Measurements from ENCODE around the gene STARD9.

STARD9 gene

DNA sequence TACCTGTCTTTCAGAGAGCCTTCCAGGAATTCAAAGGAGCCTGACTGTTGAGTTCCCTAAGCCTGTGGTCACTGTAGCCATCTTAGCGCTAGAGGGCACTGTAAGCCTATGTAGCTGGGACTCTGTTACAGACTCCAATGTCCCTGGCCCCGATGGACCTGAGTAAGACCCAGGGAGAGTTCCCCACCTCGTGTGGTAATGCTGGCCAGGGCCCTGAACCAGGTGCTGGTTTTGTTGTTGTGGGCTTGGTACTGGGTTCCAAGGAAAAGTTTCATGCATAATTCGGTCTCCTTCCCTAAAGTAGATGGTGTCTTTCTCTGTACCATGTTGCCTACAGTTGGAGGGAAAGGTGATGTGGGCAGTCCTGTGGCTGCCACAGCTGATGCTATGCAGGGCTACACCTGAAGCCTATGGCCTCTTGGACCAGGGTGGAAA lies 129.1 kb downstream of the STARD9 start:
- no peak for DNase-seq

DNA sequence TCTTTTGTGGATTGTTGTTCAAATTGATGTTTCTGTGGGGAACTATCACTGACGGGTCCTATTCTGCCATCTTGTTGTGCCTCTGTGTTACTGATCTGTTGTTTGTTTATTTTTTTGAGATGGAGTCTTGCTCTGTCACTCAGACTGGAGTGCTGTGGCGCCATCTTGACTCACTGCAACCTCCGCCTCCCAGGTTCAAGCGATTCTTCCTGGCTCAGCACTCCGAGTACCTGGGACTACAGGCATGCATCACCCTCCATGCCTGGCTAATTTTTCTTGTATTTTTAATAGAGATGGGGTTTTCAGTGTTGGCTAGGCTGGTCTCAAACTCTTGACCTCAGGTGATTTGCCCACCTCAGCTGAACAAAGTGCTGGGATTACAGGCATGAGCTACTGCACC lies 129.9 kb downstream of the STARD9 start:
- DNase-seq: no peak

DNA sequence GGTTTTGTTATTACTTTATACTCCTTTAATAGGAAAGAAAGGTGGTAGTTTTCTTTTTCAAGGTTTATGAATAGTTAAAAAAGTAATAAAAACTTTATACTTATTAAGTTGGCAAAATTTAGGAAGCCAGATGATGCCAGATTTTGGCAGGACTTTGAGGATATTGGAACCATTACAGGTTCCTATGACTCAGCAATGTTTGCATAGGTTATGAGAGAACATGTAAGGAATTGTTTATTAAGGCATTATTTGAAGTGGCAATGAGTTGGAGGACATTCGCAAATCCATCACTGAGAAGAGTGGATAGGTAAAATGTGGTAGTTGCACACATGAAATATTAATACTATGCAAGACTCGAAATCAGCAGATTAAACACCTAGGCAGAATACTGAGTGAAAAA lies 131.7 kb downstream of the STARD9 start:
- DNase-seq: no peak

DNA sequence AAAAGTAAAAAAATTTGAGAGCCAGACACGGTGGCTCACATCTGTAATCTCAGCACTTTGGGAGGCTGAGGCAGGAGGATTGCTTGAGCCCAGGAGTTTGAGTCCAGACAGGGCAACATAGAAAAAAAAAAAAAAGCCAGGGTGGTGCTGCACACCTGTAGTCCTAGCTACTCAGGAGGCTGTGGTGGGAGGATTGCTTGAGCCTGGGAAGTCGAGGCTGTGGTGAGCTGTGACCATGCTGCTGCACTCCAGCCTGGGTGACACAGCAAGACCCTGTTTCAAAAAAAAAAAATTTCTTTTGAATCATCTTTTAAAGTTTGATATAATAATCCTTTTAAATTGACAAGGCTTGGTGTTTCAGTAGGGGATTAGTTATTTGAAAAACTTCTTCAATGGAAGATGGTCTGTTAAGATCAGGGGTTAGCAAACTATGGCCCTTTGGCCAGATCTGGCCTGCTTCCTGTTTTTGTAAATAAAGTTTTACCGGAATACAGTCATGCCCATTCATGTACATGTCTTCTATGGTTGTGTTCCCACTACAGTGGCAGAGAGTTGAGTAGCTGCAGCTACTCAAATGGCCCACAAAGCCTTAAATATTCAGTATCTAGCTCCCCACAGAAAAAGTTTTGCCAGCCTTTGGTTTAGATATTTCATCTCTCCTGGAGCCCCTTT lies 132.6 kb downstream of the STARD9 start:
- no peak for DNase-seq

DNA sequence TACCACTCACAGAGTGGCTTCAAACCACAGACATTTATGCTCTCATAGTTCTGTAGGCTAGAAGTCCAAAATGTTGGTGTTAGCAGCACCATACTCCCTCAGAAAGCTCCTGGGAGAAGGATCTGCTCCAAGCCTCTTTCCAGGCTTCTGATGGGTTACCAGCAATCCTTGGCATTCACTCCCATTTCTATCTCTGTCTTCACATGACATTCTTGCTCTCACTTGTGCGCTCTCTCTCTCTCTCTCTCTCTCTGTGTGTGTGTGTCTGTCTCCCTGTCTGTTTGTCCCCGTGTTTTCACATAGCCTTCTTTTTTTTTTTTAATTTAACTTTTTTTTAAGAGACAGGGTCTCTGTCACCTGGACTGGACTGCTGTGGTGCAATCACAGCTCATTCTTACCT lies 135.3 kb downstream of the STARD9 start:
- no peak for DNase-seq

DNA sequence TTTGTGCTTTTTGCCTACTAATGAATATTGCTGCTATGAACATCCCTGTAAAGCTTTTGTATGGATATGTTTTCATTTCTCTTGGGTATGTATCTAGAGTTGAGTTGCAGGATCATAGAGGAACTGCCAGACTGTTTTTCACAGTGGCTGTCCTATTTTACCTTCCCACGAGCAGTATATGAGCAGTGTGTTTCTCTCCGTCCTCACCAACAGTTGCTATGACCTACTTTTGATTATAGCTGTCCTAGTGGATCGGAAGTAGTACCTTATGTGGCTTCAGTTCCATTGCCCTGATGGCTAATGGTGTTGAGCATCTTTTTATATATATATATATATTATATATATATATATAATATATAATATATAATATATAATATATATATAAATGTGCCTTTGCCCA lies 136.3 kb downstream of the STARD9 start:
- DNase-seq: no peak

DNA sequence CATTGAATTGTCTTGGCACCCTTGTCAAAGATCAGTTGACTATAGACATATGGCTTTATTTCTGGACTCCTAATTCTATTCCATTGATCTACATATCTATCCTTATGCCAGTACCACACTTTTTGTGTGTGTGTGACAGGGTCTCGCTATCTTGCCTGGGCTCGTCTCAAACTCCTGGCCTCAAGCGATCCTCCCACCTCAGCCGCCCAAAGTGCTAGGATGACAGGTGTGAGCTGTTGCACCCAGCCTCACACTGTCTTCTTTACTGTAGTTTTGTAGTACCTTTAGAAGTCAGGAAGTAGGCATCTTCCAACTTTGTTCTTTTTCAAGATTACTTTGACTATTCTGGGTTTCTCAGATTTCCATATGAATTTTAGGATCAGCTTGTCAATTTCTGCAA lies 137.2 kb downstream of the STARD9 start:
- DNase-seq: no peak

DNA sequence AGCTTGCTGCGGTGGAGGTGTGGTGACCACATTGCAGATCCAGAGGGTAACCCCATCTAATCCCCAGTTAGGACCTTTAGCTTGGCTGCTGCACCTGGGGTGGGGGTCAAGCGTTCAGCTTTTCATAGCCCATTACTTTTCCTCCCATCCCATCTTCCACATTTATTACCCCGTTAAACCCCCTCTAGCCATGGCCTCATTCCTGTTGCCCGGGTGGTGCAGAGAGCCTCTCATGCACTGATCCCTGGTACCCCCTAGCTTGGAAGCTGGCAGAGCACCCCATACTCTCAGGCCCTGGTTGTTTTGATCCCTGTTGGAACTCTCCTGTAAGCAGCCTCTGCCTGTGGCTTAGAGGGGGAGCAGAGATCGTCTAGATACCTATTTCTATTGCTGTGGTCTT lies 140.7 kb downstream of the STARD9 start:
- no peak for DNase-seq

DNA sequence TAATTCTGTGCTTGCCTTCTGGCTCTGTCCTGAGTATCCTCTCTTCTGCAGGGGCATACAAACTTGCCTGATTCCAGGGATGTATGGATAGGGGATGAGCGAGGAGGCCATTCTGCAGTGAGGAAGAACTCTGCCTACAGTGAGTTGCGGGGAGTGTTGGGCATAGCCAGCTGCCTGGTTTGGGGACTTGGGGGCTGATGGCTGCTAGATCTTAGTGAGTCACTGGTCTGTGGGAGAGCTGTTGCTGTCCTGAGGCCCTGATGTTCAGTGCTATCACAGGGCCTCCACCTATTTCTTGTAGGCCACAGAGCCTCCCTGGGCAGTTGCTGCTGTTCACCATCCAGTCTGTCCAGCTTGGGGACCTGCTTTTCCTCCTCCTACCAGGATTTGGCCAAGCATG lies 141.2 kb downstream of the STARD9 start:
- no peak for DNase-seq

DNA sequence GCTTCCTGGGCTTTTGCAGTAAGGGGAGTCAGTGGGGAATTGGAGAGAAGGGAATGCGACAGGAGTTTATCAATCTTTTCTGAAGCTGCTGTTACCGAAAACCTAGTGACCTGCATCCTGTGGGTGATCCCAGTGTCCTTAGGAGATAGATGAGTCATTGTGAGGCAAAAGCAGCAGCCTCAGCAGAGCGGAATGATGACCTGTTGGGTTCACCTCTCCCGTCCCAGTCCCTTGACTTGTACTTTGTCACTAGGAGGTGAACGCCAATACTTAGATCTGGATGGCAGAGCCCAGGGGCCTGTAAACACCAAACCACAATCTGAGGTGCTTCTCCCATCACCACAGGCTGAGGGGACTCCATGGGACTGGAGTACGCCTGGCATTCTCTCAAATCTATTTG lies 143.6 kb downstream of the STARD9 start:
- no peak for DNase-seq

DNA sequence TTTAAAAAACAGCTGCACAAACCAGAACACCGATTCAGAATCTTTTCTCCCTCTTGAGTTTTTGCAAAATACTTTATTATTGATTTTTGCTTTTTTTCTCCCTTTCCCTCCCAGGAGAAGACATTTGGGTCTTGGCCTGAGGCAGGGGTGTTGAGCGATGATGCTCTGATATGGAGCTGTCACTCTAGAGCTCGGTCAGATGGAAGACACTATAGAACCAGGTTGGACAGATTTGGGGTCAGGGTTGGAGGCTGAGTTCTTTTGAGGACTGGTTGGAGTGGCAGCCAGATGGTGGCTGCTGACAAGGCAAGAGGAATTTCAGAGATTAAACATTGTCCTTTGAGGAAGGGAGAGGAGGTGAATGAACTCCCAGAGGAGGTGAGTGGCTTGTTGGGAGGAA lies 144.7 kb downstream of the STARD9 start:
- DNase-seq: no peak

DNA sequence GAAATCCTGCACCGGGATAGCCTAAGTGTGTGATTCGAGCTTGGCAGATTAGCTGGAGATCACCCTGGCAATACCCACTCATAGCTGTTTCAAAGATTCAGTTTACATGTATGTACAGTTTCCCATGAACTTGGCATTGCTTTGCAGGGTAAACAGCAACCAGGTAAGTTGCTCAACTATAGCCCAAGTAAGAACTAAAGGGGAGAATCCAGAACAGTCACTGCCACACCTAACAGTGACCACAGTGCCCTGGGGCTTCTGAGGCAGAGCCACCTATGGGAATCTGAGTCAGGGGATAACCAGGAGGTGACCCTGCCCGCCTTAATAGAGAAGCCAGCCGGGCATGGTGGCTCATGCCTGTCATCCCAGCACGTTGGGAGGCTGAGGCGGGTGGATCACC lies 145.6 kb downstream of the STARD9 start:
- DNase-seq: no peak

DNA sequence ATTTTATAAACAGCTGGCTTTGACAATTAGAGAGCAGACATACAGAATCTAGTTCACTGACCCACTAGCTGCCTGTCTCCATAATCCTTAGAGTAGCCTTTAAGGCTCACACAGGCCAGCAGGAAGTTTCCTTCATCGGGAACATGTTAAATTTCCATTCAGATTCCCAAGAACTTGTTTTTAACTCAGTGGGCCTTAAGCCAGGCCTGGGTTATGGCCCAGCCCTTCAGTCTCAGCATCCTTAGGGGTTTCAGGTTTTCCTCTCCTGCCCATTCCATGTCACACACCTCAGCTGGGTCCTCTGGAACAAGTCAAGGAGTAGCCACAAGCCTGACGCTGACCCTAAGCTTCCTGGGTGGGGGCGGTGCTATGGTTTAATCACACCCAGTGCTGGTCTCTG lies 146.5 kb downstream of the STARD9 start:
- DNase-seq: no peak

DNA sequence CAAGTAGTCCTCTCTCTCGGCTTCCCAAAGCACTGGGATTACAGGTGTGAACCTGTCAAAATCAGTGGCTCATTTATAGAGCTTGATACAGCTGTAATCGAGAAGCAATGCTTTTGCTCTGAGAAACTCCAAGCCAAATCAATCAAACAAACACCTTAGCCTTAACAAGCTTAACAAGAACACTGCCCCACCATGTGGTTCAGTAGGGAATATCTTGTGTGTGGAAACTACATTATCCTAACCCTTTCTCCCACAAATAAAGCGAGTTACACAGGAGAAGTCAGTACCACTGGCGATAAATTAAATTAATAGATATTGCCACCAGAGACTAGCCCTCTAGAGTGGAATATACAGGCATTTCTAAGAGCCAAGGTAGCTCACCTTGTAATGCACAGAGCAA lies 147.7 kb downstream of the STARD9 start:
- no peak for DNase-seq

DNA sequence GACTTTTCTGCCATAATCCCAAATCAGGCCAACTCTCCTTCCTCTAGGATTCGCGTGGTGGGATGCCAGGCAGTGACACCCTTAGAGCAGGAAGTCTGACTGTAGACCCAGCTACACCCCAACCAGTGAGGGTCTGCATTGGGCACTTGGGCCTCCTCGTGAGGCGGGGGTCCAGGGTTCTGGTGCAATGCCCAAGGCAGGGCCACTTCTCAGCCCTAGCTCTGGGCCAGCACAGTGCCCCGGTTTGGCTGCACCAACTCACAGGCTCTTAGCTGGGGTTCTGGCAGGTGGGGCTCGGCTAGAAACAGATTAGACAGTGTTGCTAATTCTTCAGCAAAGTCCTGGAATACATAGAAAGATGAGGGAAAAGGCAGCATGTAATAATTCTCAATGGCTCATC lies 148.9 kb downstream of the STARD9 start:
- no peak for DNase-seq

DNA sequence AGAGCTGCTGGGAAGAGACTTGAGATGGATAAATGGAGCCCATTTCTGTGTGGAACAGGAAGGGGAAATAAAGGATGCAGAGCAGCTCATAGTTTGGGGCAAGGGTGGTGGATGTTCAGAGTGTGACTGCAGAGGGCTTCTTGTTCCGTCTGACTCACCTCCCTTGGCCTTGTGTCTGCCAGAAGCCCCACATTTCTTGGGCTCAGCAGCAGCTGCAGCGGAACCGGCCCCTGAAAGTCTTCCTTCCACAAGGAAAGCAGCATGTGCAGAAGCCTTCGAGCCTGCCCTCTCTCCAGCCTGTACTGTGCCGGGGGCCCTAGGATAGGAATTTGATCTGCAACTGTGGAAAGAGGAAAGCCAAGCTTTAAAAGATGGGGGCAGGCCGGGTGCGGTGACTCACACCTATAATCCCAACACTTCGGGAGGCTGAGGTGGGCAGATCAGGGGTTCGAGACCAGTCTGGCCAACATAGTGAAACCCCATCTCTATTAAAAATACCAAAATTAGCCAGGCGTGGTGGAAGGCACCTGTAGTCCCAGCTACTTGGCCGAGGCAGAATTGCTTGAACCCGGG lies 150.0 kb downstream of the STARD9 start:
- no peak for DNase-seq

DNA sequence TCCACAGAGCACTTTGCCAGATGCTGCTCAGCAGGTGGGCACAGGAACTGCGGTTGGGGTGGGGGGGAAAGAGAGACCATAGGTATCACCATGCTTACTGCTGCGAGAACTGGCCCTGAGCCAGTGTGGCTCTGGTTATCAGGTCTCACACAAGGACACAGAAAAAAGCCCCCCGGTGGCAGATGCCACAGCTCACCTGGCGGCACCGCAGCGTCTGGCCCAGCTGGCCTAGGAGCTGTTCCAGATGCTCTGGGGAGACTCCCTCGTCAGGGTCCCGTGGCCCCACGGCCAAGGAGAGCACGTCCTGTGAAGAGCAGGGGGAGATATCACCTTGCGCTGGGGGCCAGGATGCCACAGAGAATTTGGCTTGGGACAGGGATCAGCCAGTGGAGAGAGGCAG lies 150.7 kb downstream of the STARD9 start:
- no peak for DNase-seq

DNA sequence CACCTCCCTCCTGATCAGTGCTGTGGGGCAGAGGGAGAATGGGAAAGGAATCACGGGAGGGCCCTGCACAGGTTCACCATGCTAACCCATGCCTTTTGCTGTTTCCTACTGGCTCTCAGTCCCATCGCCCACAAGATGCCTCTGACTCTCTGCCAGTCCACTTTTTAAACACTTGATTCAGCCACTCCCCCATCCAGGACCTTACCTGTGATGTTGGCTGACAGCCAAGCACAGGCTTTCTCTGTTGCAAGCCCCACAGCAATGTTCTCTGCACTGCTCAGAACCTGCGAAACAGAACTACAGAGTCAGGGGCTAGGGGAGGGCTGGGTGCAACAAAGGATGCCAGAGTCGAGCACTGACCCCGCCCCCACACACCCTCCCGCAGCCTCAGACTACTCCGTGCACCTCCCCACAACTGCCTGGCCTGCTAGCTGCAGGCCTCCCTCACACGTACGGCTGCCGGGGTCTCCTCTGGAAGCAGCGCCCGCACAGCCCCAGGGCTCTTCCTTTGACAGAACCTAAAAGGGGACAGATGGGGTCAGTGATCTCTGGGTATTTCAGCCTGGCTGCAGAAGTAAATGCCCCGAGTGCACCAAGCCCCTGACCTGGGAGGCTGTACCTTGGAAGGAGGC lies 152.5 kb downstream of the STARD9 start:
- DNase-seq: no peak

DNA sequence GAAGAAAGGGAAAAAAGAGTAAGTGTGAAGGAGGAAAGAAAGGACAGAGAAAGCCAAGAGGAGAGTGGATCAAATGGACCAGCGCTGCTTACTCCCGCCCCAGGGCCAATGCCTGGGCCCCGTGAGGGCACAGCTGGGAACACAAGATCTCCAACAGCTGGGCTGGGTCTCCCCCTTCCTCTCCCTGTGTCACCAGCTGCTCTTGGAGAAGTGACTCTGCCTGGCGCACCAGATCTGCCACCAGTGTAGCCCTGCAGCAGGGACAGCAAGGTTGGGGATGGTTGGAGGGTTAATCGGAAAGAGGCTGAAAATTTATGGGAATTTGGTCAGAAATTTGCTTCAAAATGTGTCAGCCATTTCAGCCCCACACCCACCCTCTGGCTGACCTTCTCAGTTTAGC lies 153.2 kb downstream of the STARD9 start:
- DNase-seq: no peak

DNA sequence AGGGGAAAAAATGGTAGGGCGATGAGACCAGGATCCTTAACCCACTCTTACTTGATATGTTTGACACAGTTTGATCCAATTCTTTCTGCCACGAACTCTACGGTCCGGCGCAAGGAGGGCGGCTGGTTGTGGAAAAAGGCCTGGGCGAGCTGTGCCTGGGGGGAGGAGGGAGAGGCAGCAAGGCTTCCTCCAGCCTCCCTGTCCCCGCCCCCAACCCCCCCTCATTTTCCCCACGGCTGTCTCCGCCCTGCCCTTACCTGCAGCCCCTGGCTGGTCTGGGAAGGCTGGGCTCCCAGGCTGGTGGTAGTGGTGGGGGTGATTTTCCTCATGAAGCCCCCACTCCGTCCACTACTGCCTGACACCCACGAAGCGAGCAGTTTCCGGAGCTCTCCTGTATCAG lies 153.6 kb downstream of the STARD9 start:
- no peak for DNase-seq

DNA sequence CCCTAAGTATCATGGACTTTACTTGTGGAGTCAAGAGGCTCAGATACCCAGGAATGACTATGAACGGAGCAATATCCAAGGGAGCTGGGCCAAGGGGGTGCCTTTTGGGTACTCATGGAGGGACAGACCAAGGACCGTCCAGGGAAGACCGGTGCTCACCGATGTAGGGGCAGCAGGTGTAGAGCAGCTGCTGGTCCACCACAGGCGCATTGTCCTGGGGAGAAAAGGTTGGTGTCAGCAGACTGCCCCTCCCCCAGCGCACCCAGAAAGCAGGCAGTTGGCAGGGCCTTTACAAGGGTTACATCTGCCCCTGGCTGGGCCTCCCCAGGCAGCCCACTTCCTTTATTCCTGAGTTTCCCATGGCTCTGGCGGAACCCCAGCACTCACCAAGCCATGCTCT lies 154.0 kb downstream of the STARD9 start:
- no peak for DNase-seq

DNA sequence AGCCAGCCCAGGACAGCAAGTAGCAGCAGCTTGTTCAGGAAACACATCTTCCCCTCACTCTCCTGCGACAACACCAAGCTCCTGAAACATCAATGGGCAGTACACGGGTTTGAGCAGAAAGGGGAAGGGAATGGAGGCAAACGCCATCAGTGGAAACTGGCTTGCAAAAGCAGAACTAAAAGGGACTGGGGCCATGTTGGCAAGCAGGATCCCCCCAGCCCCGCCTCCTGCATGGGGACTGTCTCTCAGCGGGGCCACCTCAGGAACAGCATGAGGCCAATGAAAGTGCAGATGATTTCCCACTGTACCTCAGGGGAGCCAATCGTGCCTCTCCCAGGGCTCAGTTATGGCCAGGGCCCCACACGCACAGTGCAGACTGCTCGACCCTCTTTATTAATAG lies 154.7 kb downstream of the STARD9 start:
- no peak for DNase-seq

DNA sequence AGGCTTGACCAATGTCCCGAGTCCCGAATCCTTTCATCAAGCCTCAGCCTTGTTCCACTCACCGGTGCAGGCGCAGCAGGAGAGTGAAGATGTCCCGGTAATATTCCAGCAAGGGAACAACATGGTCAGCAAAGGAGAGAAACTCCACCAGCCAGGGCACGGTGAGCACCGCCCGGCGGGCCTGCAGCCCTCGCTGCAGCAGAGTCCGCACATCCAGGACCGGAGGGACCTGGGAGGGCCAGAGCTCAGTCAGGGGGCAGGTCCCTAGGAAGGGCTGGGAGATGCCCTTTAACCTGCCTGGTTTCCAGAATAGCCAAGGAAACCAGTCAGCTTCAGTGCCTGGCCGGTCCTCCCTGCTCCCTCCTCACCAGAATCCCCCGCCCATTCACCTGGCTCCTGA lies 155.1 kb downstream of the STARD9 start:
- no peak for DNase-seq

DNA sequence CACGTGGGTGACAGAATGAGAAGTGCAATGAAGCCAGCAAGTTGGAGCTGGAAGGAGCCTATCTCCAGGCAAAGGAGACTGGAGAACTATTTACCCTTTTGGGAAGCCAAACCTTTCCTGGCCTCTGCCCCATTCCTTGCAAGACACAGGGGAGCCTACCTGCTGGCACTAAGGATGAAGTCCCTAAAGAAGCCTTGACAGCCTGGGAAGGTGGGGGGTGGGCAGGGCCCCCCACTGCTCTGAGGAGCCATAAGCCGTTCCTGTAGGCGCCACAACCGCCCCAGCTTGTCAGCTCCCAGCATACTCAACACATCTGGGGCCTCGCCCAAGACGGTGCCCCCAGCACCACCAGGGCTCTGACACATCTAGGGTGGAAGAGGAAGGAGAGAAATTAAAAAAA lies 156.1 kb downstream of the STARD9 start:
- no peak for DNase-seq

Data from NCI-H187 treated with DMSO at 0.1 percent for 48 hours (cell line).